Sciatic nerve (tissue), 2 donors: ENCODE measurements around the gene ERBB4. TPM values are rescaled to one million over a fixed set of nuclear protein-coding genes. Genes with fewer than 3 reads are reported as not detected.

Experiments
- ATAC-seq: fragments of 200-7000 bp; cut with Tn5 transposase; one replicate; pipeline ENCODE4 v1.9.1; 2020; ENCODE audit warnings: mild to moderate bottlenecking, moderate library complexity
- DNase-seq: peaks from one replicate; pipeline ENCODE4 v3.0.0-alpha.2; 2020; ENCODE audit warnings: low spot score
- intact Hi-C: fragments of 100-400 bp; cut with DNase I; formaldehyde crosslinking; loops from one replicate; pipeline ENCODE4 v1.14.2; 2022
- total RNA-seq: library from RNA; stranded (reverse); fragmentation: NEBNext Ultra II Directional; extraction: Animal tissue kit (Norgen Biotek cat#: 25700); gene quantifications from one replicate; pipeline ENCODE4 v1.2.1, GENCODE V29; 2021
- donor health status: DM: no; HTN: no; CAD: no.
- donor health status: DM: no; HTN: no; CAD: no.

The ERBB4 gene
- total RNA-seq, 1 donor from 2014 or later = 19.7 TPM

DNA sequence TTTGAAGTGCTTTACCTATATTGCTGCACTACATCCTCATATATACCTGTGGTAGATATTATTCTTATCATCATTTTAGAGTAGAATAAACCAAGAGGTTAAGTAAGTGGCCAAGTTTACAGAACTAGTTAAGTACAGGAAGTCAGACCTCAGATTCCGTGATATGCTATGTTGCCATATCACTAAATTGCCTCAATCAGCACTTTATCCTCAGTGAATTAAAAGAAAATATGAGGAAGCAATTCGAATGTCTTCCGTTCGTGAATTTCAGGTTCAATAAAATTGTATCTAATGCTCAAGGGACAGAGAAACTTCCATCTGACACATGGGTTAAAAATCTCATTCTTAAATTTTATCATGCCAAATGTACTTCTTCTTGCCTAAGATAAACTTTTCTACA, 1133.6 kb downstream of the ERBB4 start:
- intact Hi-C loops = no loop called here
- DNase-seq = no peak
- no peak for ATAC-seq

DNA sequence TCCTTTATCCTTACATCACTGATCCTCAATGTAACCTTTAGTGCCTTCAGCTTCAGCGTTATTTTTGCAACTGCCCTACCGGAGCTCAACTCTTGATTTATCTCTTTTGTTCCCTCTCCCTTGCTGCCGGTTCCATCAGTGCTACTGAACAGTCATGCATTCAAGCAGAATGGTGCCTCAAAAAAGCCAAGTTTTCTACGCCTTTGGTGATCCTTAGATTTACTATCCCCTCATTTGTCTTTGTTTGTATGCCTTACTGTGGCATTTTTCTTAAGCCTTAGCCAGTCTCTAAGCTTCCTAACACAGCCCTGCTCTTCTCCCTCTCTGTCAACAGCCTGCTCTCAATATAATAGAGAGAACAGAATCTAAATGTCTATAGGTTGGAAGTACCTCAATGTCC, 1134.5 kb downstream of the ERBB4 start:
- DNase-seq (no peak), ATAC-seq (no peak)
- intact Hi-C loops = no loop called here

DNA sequence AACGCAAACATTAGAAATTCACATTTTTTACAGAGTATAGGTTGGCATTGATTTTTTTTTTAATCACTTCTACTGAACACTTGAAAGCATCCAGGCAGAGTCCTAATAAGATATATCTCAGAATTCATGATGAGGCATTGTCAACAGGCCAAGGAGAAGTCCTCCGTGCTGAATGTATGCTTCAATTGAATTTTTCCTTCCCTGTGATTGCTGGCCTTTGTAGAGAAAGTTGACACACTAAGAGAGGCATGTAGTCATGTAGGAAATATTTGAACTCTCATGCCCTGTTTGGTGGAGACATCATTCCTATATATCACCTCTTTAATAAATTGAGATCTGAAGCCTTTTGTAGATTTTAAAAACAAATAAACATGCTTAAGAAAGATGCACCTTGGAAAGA, 1137.3 kb downstream of the ERBB4 start:
- no peak for ATAC-seq
- intact Hi-C loops = no loop called here
- DNase-seq = no peak

DNA sequence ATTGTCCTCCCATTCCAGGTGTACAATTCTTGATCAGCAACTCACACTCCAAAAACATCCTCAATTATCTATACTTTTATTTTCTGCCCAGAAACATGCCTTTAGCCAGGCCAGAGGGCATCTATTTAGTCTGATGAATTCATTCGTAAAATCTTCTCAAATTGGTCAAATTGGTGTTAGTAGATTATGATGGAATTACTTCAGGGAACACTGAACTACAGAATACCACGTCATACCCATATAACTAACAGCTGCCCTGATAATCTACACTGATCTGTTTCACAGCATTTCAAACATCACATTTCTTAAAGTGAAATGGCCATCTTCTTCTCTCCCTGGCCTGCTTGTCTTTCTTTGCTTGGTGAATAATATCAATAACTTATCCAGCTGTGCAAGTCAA, 1140.8 kb downstream of the ERBB4 start:
- no peak for ATAC-seq
- intact Hi-C loops = no loop called here

DNA sequence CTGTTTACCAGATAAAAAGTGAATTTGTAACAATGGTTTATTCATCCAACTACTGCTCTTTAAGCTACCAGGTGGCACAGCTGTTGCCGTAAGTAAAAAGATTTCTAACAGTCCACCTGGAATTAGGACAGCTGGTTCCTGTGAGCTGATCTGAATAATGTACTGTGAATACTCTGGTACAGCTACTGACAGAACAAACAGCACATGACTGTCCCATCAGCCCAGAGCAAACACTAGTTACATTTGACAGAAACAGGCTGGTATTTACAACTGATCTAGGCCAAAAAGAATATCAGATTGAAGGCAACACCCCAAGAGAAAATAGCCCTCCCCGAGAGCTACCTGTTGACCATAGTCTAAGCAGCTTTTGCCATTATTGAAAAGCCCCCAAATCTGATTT, 1141.8 kb downstream of the ERBB4 start:
- DNase-seq (no peak), ATAC-seq (no peak)
- intact Hi-C loops = no loop called here

More for the DNA sequence above, 1140.8 kb downstream of the ERBB4 start:
- DNase-seq = no peak

DNA sequence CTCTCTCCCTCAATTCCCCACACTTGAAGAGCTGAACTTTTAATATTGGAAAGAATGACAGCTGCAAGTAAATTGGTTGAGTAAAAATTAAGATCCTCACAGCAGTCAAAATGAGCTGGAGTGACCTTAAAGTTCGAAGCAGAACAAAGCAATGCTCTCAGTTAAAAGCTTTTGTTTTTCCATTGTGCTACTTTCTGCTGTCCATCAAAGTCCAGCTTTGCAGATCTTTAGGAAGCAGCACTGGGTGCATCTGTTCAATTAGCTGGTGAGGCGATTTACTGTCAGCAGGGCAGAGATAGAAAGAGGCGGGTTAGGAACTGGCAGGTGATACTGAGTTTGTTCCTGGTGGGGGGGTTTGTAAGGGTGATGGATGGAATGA, 1147.4 kb downstream of the ERBB4 start:
- DNase-seq (no peak), ATAC-seq (no peak)
- intact Hi-C loops = no loop called here

DNA sequence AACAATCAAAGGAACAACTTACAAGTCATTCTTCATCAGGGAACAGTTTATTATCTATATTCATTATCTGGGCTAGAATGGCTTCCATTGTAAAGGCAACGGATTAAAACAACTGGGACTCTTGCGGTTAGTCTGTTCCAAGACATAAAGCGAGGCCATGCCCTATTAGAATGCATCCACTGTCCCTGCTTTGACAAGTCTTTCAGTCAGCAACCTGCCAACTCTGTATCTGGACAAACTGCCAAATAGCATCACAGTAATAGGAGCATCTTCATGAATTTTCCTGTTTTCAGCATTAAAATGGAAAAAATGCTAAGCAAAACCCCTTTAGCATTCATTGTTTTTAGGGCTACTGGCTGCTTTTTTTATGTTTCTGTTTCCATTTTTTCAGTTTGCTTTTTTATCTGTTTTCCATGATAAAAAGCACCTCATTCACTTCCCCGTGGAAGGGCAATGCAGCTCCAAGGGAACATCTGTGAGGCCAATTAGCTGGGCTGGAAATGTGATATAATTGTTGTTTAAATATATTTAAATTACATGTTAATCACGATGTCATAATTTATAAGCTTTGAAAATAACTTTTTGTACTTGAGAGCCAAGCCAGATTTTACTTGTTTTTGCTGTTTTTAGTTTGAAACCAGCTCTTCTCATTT, 1147.9 kb downstream of the ERBB4 start:
- ATAC-seq (no peak), DNase-seq (no peak)
- intact Hi-C loops = no loop called here

DNA sequence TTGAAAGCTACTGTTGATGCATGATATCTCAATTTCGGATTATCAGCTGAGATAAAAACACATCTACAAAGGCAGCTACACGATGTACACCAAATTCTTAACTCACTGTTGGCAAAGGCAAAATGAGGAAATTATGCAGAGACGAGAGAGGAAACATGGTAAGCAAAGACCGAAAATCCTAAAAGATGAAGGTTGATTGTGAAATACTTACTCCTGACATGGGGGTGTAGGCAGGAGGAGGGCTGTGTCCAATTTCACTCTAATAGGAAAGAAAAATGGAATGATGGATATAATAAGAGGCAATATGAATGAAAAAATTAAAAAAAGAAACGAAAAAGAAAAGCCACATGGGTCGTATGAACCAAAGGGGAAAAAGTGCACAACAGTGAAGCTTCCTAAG, 1150.9 kb downstream of the ERBB4 start:
- DNase-seq (no peak), ATAC-seq (no peak)
- intact Hi-C loops = no loop called here

DNA sequence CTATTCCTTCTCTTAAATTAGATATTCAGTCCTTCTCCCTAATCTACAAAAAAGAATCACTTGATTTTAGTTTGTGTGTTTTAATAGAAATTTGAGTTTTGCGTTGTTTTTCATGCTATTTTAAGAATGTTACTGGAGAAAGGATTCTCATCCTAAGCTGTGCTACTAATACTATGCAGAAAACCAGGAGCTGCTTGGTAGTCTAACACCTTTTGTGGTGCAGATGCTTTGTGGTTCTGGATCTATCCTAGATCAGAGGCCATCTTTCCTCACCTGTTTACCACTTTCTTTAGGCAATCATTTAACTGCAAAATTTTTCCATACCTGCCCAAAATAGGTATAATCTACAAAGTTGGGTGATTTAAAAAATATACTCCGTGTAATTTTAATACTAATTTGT, 1158.6 kb downstream of the ERBB4 start:
- no peak for ATAC-seq
- intact Hi-C loops = no loop called here
- no peak for DNase-seq

DNA sequence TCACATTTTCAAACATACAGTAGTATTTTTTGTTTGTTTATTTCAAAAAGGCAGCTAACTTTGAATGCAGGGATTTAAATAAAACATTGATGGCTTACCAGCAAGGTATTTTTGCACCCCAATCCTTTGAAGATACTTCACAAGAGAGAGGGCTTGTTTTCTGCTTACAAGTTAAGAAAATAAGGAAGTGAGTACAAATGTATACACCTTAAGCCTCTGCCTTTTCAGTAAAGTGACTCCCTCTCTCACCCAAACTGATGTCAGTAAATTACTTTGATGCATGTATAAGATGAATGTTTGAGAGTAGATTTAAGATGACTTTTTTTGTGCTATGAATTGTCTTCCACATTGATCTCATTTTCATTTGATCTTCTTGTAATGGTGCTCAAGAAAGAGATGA, 1162.2 kb downstream of the ERBB4 start:
- intact Hi-C loops = no loop called here
- DNase-seq (no peak), ATAC-seq (no peak)

DNA sequence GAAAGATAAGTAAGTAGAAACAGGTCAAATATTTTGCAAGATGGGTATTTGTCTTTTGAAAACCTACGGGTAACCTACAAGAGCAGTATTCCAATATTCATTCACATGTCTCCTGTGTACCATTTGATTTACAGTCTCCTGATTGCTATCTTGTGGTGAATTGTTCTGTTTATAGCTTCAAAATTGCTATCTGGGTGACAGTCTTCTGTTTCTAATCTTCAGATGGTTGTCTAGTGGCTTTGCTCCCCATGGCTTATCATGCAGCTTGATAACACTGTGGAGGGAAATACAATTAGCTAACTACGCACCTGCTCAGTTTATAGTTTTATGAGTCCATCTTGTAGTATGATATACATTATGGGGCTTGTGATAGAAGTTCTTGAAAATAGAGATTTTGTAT, 1165.4 kb downstream of the ERBB4 start:
- DNase-seq (no peak), ATAC-seq (no peak)
- intact Hi-C loops = no loop called here

DNA sequence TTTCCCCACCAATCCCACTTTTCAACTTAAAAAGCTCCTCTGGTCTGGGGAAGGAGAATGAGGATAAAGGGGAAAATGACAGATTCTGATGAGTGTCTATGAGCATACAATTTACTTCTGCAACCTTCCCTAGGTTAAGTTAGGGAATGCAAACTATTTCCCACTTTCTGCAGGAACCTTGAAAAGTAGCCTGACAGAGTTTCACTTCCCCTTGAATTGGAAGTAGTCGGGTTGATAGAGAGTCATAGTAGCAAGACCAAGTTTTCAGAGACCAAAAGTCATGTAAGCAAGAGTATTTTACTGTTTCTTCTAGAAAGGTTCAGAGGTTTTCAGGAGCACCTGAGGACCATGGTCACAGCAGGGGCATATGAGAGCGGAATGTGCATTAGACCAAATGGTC, 1167.1 kb downstream of the ERBB4 start:
- no peak for ATAC-seq
- DNase-seq = no peak
- intact Hi-C loops = no loop called here

DNA sequence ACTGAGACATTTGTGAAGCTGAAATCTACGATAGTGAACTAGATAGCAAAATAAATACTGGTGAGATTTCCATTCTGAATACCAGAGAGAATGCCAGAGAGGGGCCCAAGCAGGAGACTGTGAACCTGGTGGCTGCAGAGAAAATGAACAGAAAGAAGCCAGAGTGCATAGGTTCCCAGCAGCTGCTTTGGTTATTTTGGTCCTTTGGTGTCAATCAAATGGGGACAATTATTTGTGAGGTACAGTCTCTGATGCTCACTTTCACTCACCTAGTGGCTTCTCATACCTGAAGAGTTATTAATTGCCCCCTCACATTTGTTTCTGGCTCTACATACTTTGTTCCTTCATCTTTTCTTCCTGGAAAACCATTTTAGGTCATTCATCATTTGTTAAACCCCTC, 1170.1 kb downstream of the ERBB4 start:
- DNase-seq (no peak), ATAC-seq (no peak)
- intact Hi-C loops = no loop called here

DNA sequence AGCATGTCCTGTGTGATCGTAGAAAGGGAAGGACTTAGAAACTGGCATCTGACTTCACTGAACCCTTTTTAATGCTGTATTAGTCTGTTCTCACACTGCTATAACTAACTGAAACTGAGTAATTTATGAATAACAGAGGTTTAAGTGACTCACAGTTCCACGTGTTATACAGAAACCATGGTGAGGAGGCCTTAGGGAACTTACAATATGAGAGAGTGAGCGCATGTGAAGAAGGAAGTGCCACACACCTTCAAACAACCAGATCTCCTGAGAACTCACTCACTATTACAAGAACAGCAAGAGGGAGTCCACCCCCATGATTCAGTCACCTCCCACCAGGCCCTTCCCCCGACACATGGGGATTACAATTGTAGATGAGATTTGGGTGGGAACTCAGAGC, 1170.9 kb downstream of the ERBB4 start:
- no peak for DNase-seq
- intact Hi-C loops = no loop called here
- ATAC-seq = no peak

DNA sequence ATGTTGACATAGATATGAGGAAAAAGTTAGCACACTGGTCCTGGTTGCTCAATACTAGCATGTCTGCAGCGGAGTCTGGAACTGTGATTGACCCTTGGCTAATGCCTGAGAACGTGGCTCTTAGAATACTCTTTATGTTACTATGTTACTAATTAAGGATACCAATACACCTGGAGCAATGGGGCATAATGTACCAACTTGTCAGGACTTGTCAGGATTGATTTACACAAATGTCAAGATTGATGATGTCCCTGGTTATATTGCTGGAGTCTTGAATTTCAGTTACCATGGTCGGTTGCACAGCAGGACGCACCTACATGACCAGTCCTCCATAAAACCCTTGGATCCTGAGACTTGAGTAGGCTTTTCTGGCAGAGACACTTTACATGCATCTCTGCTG, 1171.3 kb downstream of the ERBB4 start:
- DNase-seq (no peak), ATAC-seq (no peak)
- intact Hi-C loops = no loop called here

DNA sequence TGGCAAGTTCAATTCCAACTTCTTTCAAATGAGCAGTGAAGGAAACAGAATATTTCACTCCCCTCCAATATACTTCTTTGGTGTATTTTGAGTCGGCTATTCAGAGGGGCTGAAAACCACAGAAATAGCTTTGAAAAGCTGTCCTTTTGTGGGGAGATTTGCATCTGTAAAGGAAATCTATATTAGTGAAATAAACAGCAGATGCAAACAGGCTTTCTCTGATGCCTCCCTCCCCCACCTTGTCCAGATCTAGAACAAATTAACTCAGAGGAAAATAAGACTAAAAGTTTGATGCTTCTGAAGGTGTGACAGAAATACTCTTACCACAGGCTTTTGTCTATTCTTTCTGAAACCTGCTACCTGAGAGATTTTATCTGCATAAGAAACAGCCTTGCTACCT, 1173.7 kb downstream of the ERBB4 start:
- intact Hi-C loops = no loop called here
- ATAC-seq = no peak
- DNase-seq = no peak

DNA sequence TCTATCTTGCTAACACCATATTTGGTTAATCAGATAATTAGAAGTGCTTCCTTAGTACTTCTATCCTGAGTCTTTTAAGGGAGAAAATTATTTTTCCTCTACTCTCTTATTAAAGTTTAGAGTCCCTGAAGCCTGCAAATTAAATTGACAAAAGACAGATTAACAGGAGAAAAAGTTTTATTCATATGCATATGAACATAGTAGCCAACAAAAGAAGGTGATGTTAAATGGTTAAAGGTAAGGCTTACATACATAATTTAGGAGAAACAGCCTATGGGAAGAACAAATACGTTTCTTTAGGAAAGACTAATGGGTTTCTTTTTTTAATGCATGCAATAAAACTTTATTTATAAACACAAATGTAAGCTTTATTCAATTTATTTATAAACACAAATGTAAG, 1177.2 kb downstream of the ERBB4 start:
- no peak for DNase-seq
- no peak for ATAC-seq
- intact Hi-C loops = no loop called here

DNA sequence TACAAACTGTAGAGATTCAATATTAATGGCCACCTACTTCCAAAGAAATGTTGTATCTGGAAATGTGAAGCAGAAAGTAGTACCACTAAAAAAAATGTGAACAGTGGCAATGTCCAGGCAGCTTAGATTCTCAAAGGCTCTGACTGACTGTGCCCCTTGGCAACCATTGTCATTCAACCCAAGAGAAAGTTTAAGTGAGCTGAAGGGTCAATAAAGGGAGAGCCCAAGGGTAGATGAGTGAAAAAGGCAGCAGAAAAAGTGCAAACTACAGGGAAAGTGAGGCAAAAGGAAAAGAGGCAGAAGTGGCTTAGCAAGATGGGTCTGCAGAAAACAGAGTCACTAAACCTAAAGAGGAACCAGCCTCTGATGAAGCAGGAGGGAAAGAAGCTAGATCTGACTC, 1179.3 kb downstream of the ERBB4 start:
- DNase-seq = no peak
- no peak for ATAC-seq
- intact Hi-C loops = no loop called here

DNA sequence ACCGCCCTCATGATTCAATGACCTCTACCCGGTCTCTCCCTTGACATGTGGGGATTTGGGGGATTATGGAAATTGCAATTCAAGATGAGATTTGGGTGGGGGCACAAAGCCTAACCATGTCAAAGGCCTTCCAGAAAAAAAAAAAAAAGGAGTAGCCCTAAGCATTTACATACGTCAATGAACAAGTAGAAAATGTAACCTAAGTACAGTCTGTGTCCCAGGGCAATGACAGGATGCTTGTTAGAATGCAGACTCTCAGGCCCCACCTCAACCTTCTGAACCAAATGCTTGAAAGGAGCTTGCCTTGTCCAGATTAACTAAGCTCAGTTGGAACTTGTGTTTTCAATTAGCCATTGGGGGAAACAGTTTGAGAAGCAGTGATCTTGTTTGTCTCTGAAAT, 1180.1 kb downstream of the ERBB4 start:
- intact Hi-C loops = no loop called here

DNA sequence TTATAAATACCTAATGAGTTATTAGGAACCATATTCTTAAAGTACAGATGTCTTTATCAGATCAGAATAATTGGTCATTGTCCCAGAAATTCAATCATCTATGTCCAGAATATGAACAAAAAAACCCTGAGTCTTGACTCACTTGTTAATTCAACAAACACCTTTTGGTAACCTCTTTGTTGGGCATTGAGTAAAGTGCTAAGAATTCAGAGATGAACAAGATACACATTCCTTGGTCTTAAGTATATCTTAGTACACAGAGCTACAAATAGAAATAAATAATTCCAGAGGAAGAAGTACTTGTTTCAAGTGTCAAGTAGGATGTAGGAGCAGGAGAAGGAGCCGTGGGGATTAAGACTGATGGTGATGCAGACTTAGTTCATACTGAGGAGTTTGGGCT, 1184.1 kb downstream of the ERBB4 start:
- intact Hi-C loops = no loop called here
- DNase-seq (no peak), ATAC-seq (no peak)

More for the DNA sequence above, 1180.1 kb downstream of the ERBB4 start:
- ATAC-seq (no peak), DNase-seq (no peak)

DNA sequence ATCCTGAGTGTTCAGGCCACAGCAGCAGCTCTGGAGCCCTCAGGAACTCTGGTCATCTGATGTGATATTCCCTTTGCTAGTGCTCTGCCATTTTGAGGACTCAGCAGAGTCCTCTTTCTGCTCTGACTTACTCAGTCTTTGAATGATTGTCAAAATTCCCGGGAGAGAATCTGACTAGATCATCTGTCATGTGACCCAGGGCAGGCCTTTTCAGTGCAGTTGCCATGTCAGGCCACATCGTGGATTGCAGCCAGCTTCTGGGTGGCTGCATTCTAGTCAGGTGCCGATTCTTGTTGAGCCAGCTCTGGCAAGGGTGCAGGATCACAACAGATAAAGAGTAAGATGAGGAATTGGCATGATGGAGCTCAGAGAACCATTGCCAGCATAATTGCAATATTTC, 1186.6 kb downstream of the ERBB4 start:
- intact Hi-C loops = no loop called here
- DNase-seq (no peak), ATAC-seq (no peak)

DNA sequence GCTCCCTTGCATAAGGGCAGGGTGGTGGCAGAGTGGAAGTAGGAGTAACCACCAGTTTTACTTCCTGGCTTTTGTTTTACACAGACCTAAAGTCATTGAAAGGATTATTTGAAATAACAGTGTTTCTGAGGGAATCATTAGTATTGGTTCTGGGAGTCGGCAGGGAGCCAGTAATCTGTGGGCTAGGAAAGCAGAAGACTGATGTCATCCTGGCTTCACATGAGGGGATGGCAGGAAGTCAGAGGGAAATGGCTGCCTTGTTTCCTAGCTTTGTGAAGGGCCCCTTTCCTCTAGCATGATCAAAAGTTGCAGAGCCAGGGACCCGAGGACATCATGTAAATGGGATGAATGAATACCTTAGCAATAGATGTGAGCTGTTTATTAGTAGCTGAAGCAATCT, 1189.6 kb downstream of the ERBB4 start:
- no peak for DNase-seq
- intact Hi-C loops = no loop called here
- no peak for ATAC-seq
